HUES64 (cell line): ENCODE measurements around the gene NBL1.
"Not testable (repeated sequence)": the region's sequence is repeated elsewhere in the genome, so short reads cannot be mapped to it uniquely, and the experiment has no call there.

ENCODE experiments used
- H3K27ac ChIP-seq: 2 replicates; pipeline ENCODE4 v1.7.0; 2013; ENCODE audit warnings: low read depth, low read length, inconsistent platforms
- H3K27me3 ChIP-seq: 2 replicates; pipeline ENCODE4 v1.6.1; 2013; ENCODE audit warnings: mild to moderate bottlenecking, low read length; ENCODE audit not compliant: insufficient read depth
- H3K36me3 ChIP-seq: 2 replicates; pipeline ENCODE4 v1.6.1; 2013; ENCODE audit warnings: mild to moderate bottlenecking, low read length; ENCODE audit not compliant: insufficient read depth
- H3K4me1 ChIP-seq: 2 replicates; pipeline ENCODE4 v1.6.1; 2013; ENCODE audit warnings: mild to moderate bottlenecking, low read length, moderate library complexity; ENCODE audit not compliant: insufficient read depth
- H3K4me3 ChIP-seq: 2 replicates; pipeline ENCODE4 v1.5.1; 2013; ENCODE audit warnings: mild to moderate bottlenecking, low read length, moderate library complexity
- H3K9ac ChIP-seq: 2 replicates; pipeline ENCODE4 v1.6.1; 2013; ENCODE audit warnings: mild to moderate bottlenecking, low read depth, low read length
- H3K9me3 ChIP-seq: 2 replicates; pipeline ENCODE4 v1.6.1; 2013; ENCODE audit warnings: low read depth, low read length; ENCODE audit not compliant: insufficient read depth
- WGBS: fragments of 150-250, 120-280 bp; methylation state at CpG from one replicate; pipeline ENCODE4 v1.1.7; 2013; ENCODE audit warnings: missing lambda C conversion rate; 5-methylcytosine and 5-hydroxymethylcytosine counted together

Gene NBL1

DNA sequence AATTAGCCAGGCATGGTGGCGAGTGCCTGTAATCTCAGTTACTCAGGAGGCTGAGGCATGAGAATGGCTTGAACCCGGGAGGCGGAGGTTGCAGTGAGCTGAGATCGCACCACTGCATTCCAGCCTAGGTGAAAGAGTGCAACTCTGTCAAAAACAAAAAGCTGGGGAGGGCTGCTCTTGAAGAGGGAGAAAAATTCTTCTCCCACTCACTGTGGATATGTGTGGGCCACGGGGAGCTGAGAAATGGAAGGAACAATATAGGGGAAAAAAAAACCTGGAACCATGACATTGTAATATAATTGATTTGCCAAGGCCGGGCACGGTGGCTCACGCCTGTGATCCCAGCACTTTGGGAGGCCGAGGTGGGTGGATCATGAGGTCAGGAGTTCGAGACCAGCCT is 7.4 kb upstream of the NBL1 start:
- not testable (repeated sequence) for H3K9me3 ChIP-seq, H3K27ac ChIP-seq, H3K9ac ChIP-seq, H3K4me1 ChIP-seq, H3K27me3 ChIP-seq, H3K36me3 ChIP-seq, H3K4me3 ChIP-seq
- WGBS, result 93% methylated on average over 10 of the region's 10 CpGs

DNA sequence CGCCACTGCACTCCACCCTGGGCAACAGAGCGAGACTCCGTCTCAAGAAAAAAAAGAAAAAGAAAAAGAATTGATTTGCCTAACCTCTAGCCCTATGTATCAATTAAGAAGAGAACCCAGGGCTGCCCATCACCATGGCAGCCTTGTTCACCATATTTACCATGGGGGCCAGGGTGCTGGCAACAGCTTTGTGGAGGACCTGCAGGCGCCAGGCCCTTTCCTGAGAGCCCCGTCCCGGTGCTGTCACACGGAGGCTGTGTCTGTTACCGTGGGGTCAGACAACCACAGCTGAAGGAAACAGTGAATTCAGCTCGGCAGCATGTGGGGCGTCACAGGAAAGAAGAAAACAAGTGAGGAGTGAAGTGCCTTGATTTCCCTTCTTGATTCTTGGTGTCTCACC is 6.5 kb upstream of the NBL1 start:
- Histone ChIP-seq H3K27me3 (peaks cover 16% of the 10 kb centered on the region), H3K36me3 (no peaks in the 10 kb centered on the region), H3K4me1 (no peaks in the 10 kb centered on the region; the same call in 1 of the 2 replicates), H3K9ac (no peak overlapping the region), H3K4me3 (no peak overlapping the region), H3K27ac (no peak overlapping the region), H3K9me3 (no peaks in the 10 kb centered on the region)
- 94% methylated on average over 10 of the region's 10 CpGs for WGBS

DNA sequence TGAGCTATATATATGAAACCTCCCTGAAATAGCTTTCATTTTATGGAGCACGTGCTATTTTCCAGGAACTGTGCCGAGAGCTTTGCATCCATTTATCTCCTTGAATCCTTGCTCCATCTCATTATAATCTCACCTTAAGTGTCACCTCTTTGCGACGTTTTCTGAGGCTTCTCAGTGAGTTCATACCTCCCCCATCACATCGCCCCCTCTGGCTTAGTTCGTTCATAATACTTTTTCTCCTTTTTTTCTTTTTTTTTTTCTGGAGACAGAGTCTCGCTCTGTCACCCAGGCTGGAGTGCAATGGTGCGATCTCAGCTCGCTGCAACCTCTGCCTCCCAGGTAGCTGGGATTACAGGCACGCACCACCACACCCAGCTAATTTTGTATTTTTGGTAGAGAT is 4.9 kb upstream of the NBL1 start:
- not testable (repeated sequence) for H3K36me3 ChIP-seq, H3K9me3 ChIP-seq, H3K9ac ChIP-seq, H3K4me1 ChIP-seq, H3K4me3 ChIP-seq, H3K27ac ChIP-seq
- peaks cover 32% of the 10 kb centered on the region for H3K27me3 ChIP-seq
- WGBS, result 80% methylated on average over 10 of the region's 10 CpGs

DNA sequence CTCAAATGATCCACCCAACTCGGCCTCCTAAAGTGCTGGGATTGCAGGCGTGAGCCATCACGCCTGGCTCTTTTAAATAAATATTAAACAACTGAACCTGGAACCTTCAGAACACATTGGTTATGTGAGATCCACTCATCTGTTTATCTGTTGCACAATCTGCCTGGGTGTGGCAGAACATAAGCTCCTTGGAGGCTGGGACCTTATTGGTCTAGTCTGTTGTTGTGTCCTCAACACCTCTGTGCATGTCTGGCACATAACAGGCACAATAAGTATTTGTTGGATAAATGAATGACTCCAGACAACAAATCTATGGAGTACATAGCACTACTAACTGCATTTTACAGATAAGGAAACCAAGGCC is 4.1 kb upstream of the NBL1 start:
- 84% methylated on average over 3 of the region's 3 CpGs for WGBS
- Histone ChIP-seq H3K4me3 (no peak overlapping the region), H3K4me1 (no peaks in the 10 kb centered on the region; the same call in 1 of the 2 replicates), H3K9me3 (no peaks in the 10 kb centered on the region), H3K9ac (no peak overlapping the region), H3K27me3 (peaks cover 39% of the 10 kb centered on the region), H3K27ac (no peak overlapping the region; the same call in 1 of the 2 replicates), H3K36me3 (no peaks in the 10 kb centered on the region)

DNA sequence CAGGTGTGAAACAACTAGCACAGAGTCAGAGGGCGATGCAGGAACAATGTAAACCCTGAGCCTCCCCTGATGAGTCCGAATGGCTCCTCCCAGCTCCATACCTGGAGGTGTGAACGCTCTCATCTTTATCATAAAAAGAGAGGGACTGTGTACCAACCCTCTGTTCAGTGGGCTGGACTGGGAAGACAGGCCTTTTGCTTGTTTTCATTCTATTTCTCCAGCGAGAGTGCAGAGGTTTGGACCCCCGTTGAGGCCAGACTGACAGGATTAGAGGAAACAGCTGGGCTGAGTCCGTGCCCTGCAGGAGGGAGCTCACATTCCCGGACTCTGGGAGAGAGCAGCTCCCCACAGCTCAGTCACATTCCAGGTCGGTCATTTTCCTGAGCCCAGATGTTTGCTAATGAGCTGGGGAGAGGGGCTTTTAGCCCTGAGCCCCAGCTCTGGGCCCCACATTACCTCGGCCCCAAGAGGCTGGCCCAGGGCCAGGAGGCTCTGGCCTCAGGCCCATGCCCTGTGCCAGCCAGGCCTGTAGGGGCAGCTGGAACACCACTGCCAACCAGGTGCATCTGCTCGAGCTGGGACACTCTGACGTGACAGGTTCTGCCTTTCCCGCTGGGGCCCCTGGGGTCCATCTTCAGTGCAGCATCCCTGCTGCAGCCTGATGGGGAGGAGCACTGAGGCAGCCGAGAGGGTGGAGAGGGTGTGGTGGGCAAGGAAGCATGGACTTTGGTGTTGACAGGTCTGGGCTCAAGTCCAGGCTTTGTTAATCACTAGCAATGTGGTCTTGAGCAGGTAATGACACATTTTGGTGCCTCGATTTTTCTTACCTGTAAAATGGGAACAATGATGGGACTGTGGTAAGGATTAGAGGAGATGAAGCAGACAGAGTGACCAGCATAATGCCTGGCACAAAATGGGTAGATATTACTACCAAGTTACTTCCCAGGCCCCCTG is 3.5 kb upstream of the NBL1 start:
- Histone ChIP-seq H3K4me1 (peaks cover 4% of the 10 kb centered on the region; the same call in 1 of the 2 replicates), H3K27ac (no peak overlapping the region; the same call in 1 of the 2 replicates), H3K4me3 (no peak overlapping the region), H3K9me3 (no peaks in the 10 kb centered on the region), H3K27me3 (peaks cover 45% of the 10 kb centered on the region), H3K9ac (no peak overlapping the region), H3K36me3 (no peaks in the 10 kb centered on the region)
- WGBS, result 28% methylated on average over 14 of the region's 14 CpGs

DNA sequence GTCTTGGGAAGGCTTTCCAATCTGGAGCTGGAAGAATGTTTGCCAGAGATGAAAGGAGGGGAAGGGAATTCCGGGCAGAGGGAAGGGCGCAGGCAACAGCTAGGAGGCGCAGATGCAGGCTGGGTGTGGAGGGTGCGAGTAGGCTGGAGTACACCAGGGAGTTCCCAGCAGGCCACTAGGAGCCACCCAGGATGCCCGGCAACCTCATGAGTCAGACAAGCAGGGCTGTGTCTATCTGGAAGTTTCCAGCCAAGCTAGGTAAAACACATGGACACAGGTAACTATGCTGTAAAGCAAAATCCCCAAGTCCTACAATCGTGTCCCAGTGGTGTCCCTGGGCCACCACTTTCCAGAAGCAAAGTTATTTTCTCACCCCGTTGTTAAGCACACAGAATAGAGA is 990 bp upstream of the NBL1 start:
- 57% methylated on average over 7 of the region's 7 CpGs for WGBS

DNA sequence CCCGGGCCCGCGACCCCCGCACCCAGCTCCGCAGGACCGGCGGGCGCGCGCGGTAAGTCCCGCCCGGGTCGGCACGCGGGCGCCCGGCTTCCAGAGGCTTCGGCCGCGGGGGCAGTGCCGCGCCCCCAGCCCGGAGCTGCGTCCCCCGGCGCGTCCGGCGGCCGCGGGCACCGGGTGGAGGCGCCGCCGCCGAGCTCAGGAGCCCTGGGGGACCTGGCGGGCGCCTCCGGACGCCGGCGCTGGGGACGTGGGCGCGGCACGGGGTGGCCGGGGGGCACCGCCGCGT is 227 bp downstream of the NBL1 start:
- Histone ChIP-seq H3K27me3 (peaks cover 56% of the 10 kb centered on the region), H3K27ac (no peak overlapping the region), H3K9ac (peak overlapping the region; percentile 61), H3K9me3 (no peaks in the 10 kb centered on the region), H3K4me3 (peak overlapping the region; percentile 77), H3K4me1 (peaks cover 8% of the 10 kb centered on the region; the same call in 1 of the 2 replicates), H3K36me3 (no peaks in the 10 kb centered on the region)
- WGBS, result under 1% methylated on average over 51 of the region's 51 CpGs

More for the DNA sequence above, 990 bp upstream of the NBL1 start:
- Histone ChIP-seq H3K9ac (no peak overlapping the region), H3K36me3 (no peaks in the 10 kb centered on the region), H3K4me3 (peak overlapping the region; percentile 77), H3K27ac (no peak overlapping the region), H3K27me3 (peaks cover 56% of the 10 kb centered on the region), H3K4me1 (peaks cover 8% of the 10 kb centered on the region; the same call in 1 of the 2 replicates), H3K9me3 (no peaks in the 10 kb centered on the region)

DNA sequence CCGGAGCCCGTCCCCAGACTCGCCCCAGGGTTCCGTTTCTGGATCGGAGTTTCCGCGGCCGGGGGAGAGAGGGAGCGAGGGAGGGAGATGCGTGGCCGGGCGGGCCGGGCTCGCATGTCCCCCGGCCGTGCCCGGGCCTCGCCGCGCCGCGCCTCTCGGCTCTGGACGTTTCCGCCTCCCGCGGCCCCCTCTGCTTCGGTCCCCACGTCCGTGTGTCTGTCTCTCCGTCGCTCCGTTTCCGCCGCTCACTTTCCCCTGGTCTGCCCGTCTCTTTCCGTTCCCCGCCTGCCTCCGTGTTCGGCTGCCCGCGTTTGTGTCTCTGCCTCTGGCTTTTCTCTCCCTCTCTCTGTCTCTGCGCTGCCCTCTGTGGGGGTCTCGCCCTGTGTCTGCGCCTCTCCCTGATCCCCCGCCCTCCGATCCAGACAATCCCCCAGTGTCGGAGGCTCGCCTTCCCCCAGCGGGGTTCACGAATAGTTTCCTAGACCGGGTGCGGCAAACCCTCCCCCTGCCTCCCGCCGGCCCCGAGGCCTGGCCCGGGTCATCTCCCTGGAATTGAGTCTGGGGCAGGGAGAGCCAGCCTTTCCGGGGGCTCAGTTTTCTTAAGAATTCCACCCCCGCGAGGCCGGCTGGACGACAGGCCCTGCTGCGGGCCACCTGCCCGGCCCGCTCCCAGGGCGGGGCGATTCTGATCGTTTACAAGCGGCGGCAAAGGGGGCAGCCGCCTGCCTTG is 735 bp downstream of the NBL1 start:
- Histone ChIP-seq H3K9ac (peak overlapping the region; percentile 61), H3K9me3 (no peaks in the 10 kb centered on the region), H3K4me3 (peak overlapping the region; percentile 77), H3K36me3 (no peaks in the 10 kb centered on the region), H3K4me1 (peaks cover 8% of the 10 kb centered on the region; the same call in 1 of the 2 replicates), H3K27ac (no peak overlapping the region), H3K27me3 (peaks cover 56% of the 10 kb centered on the region)
- under 1% methylated on average over 71 of the region's 71 CpGs for WGBS

DNA sequence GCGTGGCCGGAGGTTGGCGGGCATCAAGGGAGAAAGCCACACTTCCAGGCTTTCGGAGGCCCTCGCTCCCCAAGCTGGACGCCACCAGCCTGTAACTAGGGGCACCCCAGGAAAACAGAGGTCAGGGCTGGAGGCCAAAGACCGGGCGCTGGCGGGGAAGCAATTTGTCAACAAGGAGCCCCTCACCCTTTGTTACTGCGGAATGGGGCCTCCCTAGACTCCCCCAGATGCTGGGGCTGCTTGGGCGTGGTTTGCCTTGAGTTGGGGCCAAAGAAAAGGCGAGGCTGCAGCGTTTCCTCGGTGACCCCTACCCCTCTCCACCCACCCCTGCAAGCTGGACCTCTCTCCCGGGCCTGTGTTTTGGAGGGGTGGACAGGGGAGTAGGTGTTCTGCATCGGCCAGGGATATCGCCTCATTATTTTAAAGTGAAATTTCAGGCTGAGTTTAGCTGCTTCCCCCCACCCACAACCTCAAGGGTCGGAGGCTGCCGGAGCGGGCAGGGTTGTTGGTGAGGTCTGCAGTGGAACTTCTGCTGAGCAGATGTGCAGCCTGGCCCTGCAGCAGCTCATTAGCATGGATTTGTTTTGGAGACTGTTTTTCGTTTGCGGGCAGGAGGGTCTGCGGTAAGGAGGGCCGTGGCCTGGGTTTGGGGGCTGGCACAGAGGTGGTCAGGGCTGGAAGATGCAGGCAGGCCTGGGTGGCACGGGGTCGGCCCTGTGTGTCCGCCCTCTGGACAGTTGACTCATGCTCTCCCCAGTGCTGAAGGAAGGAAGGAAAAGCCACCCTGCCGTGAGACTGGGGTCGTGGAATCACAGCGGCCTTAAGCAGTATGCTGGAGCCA is 1.5 kb downstream of the NBL1 start:
- 43% methylated on average over 25 of the region's 30 CpGs for WGBS
- Histone ChIP-seq H3K9me3 (no peaks in the 10 kb centered on the region), H3K27me3 (peaks cover 56% of the 10 kb centered on the region), H3K36me3 (no peaks in the 10 kb centered on the region), H3K27ac (no peak overlapping the region), H3K4me3 (peak overlapping the region; percentile 77), H3K4me1 (0 out of 2 replicates have a peak, but pooled peaks cover 8% of the 10 kb centered on the region), H3K9ac (peak overlapping the region; percentile 61)

DNA sequence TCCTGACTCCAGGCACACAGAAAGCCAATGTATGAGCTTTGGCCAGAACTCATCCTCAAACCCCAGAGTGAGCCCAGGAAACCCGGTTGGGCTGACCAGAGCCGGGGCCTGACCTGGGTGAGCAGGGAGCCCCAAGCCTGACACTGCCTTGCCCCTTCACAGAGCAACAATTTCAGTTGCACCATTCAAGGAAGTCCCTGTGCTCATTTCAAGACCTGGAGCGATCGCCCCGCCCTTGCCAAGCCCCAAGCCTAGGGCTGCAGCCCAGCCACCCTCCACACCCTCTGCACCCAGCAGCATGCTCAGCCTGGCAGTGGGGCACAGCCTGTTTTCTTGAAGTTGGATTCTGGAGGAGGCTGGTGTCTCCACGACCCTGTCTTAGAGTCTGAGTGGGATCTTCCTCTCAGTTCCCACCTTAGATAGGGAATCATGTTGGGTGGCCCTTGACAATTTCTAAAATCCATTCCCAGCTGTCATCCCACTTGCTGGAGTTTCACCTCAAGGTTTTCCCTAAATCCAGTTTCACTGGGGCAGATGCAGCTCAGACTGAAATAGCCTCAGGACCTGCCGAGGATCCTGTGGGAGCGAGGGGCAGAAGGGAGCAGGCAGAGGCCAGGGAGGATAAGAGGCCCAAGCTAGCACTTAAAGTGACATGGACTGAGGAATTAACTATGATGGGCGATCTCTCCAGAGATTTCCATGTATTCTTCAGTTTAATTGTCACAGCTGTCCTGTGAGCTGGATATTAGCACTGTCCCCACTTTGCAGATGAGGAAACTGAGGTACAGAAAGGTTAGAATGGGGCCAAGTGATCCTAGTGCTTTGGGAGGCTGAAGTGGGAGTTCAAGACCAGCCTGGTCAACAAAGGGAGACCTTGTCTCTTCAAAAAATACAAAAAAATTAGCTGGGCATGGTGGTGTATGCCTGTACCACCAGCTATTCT is 2.5 kb downstream of the NBL1 start:
- Histone ChIP-seq H3K27ac (no peak overlapping the region), H3K27me3 (peaks cover 48% of the 10 kb centered on the region), H3K36me3 (no peaks in the 10 kb centered on the region), H3K4me3 (no peak overlapping the region), H3K9me3 (no peaks in the 10 kb centered on the region), H3K4me1 (peaks cover 11% of the 10 kb centered on the region; the same call in 1 of the 2 replicates), H3K9ac (no peak overlapping the region)
- WGBS, result 83% methylated on average over 9 of the region's 9 CpGs
